ENCODE results near the gene CCDC170. TPM values are rescaled to one million over a fixed set of nuclear protein-coding genes. Genes with fewer than 3 reads are reported as not detected.

Gene CCDC170
- total RNA-seq, 1 donor from 2014 or later, result 0.55 TPM

DNA sequence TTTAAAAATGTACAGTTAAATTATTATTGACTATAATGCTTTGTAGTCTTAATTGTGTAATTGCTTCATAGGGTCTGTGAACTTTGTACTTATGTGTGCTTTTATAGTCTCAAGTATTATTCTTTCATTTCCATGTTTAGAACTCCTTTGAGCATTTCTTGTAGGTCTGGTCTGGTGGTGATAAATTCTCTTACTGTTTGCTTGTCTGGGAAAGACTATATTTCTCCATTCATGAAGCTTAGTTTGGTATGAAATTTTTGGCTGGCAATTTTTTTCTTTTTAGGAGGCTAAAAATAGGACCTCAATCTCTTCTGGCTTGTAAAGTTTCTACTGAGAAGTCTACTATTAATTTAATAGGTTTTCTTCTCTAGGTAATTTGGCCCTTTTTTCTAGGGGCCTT lies 67.4 kb downstream of the CCDC170 start:
- Histone ChIP-seq H3K9me3 (peaks cover 9% of the 10 kb centered on the region), H3K4me1 (no peaks in the 10 kb centered on the region), H3K27me3 (no peaks in the 10 kb centered on the region), H3K36me3 (no peaks in the 10 kb centered on the region), H3K4me3 (no peak overlapping the region), H3K27ac (no peak overlapping the region)
- intact Hi-C loops (cut with DNase I), result no loop called here
- DNase-seq, result no peak
- TF ChIP-seq, protein P1, sequence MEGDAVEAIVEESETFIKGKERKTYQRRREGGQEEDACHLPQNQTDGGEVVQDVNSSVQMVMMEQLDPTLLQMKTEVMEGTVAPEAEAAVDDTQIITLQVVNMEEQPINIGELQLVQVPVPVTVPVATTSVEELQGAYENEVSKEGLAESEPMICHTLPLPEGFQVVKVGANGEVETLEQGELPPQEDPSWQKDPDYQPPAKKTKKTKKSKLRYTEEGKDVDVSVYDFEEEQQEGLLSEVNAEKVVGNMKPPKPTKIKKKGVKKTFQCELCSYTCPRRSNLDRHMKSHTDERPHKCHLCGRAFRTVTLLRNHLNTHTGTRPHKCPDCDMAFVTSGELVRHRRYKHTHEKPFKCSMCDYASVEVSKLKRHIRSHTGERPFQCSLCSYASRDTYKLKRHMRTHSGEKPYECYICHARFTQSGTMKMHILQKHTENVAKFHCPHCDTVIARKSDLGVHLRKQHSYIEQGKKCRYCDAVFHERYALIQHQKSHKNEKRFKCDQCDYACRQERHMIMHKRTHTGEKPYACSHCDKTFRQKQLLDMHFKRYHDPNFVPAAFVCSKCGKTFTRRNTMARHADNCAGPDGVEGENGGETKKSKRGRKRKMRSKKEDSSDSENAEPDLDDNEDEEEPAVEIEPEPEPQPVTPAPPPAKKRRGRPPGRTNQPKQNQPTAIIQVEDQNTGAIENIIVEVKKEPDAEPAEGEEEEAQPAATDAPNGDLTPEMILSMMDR (IDR thresholded peaks at IDR 0.05), result no peak
- ATAC-seq, result no peak

DNA sequence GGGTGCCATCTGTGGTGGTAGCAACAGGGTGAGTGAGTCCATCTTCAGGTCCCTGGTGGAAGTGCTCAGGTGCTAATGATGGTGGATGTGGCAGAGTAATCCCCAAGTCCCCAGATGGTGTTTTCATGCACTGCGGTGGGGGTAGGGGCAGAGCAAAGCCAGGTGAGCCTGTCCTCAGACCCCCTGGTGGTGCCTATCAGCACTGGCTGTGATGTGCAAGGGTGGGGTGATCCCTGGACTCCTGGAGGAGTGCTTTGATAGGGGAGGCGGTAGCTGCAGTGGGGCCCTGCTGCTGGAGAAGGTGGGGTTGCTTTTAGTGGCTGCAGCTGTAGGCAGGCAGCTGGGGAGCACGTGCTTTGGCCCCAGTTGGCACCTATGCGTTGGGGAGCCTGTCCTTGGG lies 70.8 kb downstream of the CCDC170 start:
- no peak for ATAC-seq
- H3K4me1 ChIP-seq, result no peaks in the 10 kb centered on the region
- no peak overlapping the region for H3K4me3 ChIP-seq
- no peak for DNase-seq
- peaks cover 9% of the 10 kb centered on the region for H3K9me3 ChIP-seq
- intact Hi-C loops (cut with DNase I), result no loop called here
- no peak overlapping the region for H3K27ac ChIP-seq
- no peaks in the 10 kb centered on the region for H3K27me3 ChIP-seq
- no peaks in the 10 kb centered on the region for H3K36me3 ChIP-seq
- TF ChIP-seq, protein P1 (IDR thresholded peaks at IDR 0.05), result no peak

DNA sequence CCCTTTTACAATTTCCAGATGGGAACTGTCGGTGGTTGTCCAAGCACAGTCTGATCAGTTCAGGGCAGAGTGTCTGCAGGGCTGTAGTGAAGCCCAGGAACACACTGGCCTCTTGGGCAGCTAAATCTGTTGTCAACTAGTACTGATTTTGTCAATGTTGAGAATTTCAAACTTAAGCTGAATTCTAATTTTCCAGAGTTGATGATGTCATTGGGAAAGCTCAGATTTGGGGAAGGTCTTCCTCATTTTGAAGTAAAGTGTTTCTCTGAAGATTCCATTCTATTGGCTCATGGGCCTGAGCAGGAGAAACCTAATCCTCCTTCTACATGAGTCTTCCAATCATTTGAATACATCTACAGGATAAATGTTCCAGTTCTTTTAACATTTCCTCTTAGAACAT lies 72.1 kb downstream of the CCDC170 start:
- ATAC-seq, result no peak
- DNase-seq, result no peak
- intact Hi-C loops (cut with DNase I), result no loop called here
- no peaks in the 10 kb centered on the region for H3K27me3 ChIP-seq
- H3K4me3 ChIP-seq, result no peak overlapping the region
- H3K36me3 ChIP-seq, result no peaks in the 10 kb centered on the region
- H3K27ac ChIP-seq, result no peak overlapping the region
- TF ChIP-seq, protein P1 (IDR thresholded peaks at IDR 0.05), result no peak
- no peaks in the 10 kb centered on the region for H3K4me1 ChIP-seq
- H3K9me3 ChIP-seq, result peaks cover 9% of the 10 kb centered on the region

DNA sequence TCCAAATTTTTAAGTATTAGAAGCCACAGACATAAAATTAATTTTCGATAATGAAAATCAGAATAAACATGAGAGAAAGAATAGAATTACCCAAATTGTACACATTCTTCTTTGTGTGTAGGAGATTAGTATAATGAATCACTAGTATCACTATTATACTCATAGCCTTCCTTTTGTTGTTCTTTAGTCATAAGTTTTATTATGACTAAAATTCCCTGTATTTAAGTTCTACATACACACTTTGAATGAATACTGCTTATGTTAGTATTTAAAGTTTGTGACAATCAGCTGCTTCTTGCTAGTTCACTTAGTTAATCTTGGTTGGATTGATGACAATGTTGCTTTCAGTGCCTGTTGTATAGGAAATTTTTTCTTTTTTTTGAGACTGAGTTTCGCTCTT lies 72.7 kb downstream of the CCDC170 start:
- Histone ChIP-seq H3K27me3 (no peaks in the 10 kb centered on the region), H3K9me3 (peaks cover 3% of the 10 kb centered on the region), H3K36me3 (no peaks in the 10 kb centered on the region), H3K27ac (no peak overlapping the region), H3K4me1 (no peaks in the 10 kb centered on the region), H3K4me3 (no peak overlapping the region)
- TF ChIP-seq, protein P1 (IDR thresholded peaks at IDR 0.05), result no peak
- no peak for DNase-seq
- intact Hi-C loops (cut with DNase I), result no loop called here
- no peak for ATAC-seq

DNA sequence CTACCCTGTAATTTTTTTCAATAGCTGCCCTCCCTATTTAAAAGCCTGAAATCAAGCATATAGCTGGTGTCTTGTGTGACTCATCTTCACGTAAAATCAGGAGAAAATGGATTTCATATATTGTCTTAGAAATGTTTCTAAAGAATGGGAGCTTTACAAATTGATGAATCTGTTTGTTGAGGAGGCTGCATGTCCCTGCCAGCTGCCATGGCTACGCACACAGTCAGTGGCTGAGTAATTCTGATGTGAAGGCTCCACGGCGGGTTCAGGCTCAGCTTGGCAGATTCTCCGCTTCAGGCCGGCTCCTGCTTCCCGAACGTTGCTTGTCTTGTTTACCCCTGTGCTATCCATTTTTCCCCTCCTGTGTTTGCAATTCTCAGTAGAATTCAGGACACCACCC lies 82.8 kb downstream of the CCDC170 start:
- Histone ChIP-seq H3K36me3 (no peaks in the 10 kb centered on the region), H3K4me3 (no peak overlapping the region), H3K27ac (no peak overlapping the region), H3K9me3 (no peaks in the 10 kb centered on the region), H3K4me1 (no peaks in the 10 kb centered on the region), H3K27me3 (no peaks in the 10 kb centered on the region)
- intact Hi-C loops (cut with DNase I), result no loop called here
- TF ChIP-seq, protein P1 (IDR thresholded peaks at IDR 0.05), result no peak
- no peak for ATAC-seq
- no peak for DNase-seq

DNA sequence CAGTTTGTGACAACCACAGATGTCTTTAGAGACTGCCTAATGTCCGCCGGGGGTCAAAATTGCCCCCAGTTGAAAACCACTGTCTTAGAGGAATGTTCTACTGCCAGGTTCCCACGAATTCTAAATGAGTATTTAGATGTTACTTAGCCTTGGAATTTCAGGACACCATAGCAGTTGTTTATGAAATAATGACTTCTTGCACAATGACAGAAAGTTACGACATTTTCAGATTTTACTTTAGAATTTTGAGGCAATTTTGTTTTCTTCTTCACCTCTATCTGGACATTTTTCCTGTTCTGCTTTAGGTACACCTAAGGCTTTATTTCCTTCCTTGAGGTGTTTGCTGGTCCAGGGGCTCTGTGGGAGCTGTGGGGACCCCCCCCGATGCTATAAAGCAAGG lies 83.4 kb downstream of the CCDC170 start:
- Histone ChIP-seq H3K27ac (no peak overlapping the region), H3K36me3 (no peaks in the 10 kb centered on the region), H3K4me1 (no peaks in the 10 kb centered on the region), H3K9me3 (no peaks in the 10 kb centered on the region), H3K4me3 (no peak overlapping the region), H3K27me3 (no peaks in the 10 kb centered on the region)
- TF ChIP-seq, protein P1 (IDR thresholded peaks at IDR 0.05), result no peak
- ATAC-seq (no peak), DNase-seq (no peak)
- intact Hi-C loops (cut with DNase I), result no loop called here
